ENCODE measurements around the gene JAM2.
"Not testable (repeated sequence)": the region's sequence is repeated elsewhere in the genome, so short reads cannot be mapped to it uniquely, and the experiment has no call there.

The JAM2 gene

GRCh38 chr21:25646474-25646873, 7.4 kb downstream of the JAM2 start:
- no peak for DNase-seq (ENCODE audit: low read depth, low spot score)

DNA sequence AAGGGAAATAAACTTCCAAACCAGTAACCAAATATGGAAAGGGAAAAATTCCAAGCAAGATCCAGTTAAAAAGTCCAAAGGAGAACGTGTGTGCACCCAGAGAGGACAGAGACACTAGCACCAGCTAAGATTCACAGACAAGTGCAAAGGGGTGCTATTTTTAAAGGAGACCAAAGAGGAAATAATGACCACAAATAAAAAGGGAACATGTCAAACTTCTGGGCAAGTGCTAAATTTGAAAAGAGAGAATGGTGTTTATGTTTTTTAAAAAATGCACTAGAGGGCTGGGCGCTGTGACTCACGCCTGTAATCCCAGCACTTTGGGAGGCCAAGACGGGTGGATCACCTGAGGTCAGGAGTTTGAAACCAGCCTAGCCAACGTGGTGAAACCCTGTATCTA, 8.6 kb downstream of the JAM2 start:
- no peak for DNase-seq (ENCODE audit: low read depth, low spot score)

GRCh38 chr21:25649146-25649545, 10.1 kb downstream of the JAM2 start:
- no peak for DNase-seq (ENCODE audit: low read depth, low spot score)

- no peak for DNase-seq (ENCODE audit: low read depth, low spot score)
Observed at GRCh38 chr21:25656412-25656811, 17.4 kb downstream of the JAM2 start.

- DNase-seq (ENCODE audit: low read depth, low spot score): no peak
Observed at GRCh38 chr21:25657140-25657539, 18.1 kb downstream of the JAM2 start.

DNA sequence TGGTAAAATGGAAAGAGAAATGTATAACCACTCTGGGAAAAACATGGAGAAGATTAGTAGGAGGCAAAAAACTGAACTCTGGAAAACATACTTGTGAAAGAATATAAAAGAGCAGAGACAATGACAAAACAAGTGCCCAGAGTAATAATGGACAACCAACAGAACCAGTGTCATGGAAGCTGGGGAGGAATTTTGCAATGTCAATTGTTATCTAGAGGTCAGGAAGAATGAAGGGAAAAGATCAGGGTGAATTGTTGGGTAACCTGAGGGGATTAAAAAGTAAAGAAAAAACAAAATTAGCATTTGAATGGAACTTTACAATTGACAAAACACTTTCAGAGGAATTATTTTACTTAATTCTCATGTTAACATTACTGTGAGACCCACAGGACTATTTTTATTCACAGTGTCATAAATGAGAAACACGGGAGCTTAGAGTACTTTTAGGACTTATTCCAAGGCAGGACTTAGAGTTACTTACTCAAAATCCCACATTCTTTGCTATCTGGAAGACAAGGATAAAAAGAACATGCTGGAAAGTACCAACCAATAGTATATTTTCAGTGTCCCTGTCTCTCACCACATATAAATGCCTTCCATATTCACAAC, 19.5 kb downstream of the JAM2 start:
- DNase-seq (ENCODE audit: low read depth, low spot score): no peak

DNA sequence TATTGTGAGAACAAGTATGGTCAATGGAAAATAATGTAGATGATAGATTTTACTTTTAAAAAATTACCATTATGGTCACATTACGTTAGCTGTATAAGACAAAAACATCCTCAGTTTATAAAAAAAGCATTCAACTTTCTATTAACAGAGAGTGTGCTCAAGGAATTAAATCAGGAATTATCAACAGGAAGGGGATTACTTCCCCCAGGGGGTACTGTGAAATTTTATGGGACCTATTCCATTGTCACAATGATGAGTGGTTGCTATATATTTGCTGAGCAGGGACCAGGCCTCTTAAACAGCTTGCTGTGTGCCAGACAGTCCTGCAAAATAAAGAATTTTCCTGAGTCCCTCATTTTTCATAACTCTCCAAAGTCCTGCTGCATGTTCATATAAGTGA, 21.2 kb downstream of the JAM2 start:
- no peak for DNase-seq (ENCODE audit: low read depth, low spot score)

DNA sequence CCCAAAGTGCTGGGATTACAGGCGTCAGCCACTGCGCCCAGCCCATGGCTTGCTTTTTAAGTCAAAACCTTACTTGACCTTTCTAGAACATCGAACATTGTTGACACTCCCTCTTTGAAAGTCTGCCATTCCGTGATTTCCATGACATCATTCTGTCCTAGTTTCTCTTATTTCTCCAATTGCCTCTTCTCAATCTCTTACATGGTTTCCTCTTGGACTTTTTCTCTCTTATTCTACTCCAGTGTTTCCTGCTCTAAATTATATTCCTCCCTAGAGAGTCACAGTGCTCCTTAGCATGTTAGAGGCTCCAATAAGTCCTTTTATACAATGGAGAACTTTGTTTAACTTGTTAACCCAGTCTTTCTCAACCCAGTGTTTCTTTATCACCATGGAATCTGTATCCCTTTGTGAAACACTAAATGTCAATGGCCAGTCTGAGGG, 25.5 kb downstream of the JAM2 start:
- DNase-seq (ENCODE audit: low read depth, low spot score): no peak

GRCh38 chr21:25670726-25671125, 31.7 kb downstream of the JAM2 start:
- DNase-seq (ENCODE audit: low read depth, low spot score): no peak

DNA sequence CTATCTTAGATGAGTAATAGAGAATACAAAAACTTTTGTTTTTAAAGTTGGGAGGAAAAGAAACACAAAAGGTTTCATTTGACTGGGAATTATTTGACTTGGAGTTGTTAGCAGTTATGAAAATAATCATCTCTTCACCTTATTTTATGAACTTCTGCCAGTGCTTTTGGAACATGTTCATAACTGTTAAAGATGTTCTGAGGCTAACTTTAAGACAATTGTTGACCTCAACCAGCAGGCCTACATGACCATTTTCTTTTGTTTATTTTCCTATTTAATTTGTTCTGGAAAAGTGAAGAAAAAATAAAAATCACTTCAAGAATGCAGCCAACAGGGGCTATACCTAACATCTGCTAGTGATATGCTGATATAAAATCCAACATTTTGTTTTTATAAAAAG, 37.4 kb downstream of the JAM2 start:
- no peak for DNase-seq (ENCODE audit: low read depth, low spot score)

DNA sequence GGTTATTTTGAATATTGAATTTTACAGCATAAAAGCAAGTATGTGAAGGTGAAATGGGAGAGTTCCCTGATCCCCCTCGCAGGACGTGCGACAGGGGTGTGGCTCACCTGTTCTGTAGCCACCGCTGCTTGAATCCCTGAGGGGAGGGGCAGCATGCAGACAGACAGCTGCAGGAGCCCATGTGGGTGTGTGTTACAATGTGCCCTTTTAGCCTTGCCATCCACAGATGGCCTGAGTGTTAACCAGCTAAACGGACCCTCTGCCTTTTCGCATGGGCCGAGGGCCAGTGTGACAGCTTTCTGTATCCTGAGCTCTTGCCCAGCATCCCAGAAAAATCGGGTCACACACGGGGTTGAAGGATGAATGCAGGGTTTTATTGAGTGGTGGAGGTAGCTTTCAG, 43.3 kb downstream of the JAM2 start:
- no peak for DNase-seq (ENCODE audit: low read depth, low spot score)

GRCh38 chr21:25687787-25688186, 48.7 kb downstream of the JAM2 start:
- DNase-seq (ENCODE audit: low read depth, low spot score): no peak

GRCh38 chr21:25688275-25689155, 49.5 kb downstream of the JAM2 start:
- no peak for DNase-seq (ENCODE audit: low read depth, low spot score)

GRCh38 chr21:25689226-25689625, 50.2 kb downstream of the JAM2 start:
- DNase-seq (ENCODE audit: low read depth, low spot score): no peak

DNA sequence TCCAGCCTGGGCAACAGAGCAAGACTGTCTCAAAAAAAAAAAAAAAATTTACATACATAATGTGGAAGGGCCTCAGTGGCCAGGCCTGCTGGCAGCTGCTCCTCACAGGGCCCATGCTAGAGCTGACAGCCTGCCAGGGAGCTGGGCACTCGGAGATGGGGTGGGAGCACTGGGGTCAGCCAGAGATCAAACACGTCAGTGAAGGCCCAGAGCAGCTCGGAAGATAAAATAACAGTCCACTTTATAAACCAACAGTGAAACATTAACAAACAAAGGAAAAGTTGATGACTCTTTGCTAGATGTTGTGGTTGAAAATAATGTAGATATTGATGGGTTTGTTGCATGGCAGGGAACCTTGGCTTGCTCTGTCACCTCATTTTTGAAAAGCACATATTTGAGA, 52.9 kb downstream of the JAM2 start:
- DNase-seq (ENCODE audit: low read depth, low spot score): no peak

- not testable (repeated sequence) for DNase-seq (ENCODE audit: low read depth, low spot score)
Observed at GRCh38 chr21:25695461-25695860, 56.4 kb downstream of the JAM2 start.

GRCh38 chr21:25700741-25701140, 61.7 kb downstream of the JAM2 start:
- no peak for DNase-seq (ENCODE audit: low read depth, low spot score)

GRCh38 chr21:25701529-25701928, 62.5 kb downstream of the JAM2 start:
- no peak for DNase-seq (ENCODE audit: low read depth, low spot score)

DNA sequence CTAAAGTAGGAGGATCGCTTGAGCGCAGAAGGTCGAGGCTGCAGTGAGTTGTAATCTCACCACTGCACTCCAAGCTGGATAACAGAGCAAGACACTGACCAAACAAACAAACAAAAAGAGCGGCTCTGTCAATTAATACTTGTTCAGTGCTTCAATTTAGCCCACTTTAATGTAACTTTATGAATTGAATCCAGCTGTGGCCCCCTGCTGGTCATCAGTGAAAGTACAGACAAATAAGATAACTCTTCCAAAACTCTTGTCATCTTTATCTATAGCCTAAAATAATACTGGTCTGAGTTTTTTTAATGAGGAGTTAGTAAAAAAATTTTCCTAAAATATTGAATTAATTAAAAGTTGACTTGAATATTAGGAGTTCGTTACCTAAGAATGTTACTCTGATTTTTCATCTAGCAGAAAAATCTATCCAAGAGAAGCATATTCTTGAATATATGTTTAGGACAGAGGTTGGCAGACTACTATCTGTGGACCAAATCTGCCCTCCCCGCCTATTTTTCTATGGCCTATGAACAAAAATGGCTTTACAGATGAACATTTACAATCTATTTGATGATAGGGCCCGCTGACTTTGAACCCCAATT, 69.5 kb downstream of the JAM2 start:
- DNase-seq (ENCODE audit: low read depth, low spot score): no peak

- no peak for DNase-seq (ENCODE audit: low read depth, low spot score)
Observed at GRCh38 chr21:25709684-25710265, 70.7 kb downstream of the JAM2 start.

- no peak for DNase-seq (ENCODE audit: low read depth, low spot score)
Observed at GRCh38 chr21:25710550-25710949, 71.5 kb downstream of the JAM2 start.

DNA sequence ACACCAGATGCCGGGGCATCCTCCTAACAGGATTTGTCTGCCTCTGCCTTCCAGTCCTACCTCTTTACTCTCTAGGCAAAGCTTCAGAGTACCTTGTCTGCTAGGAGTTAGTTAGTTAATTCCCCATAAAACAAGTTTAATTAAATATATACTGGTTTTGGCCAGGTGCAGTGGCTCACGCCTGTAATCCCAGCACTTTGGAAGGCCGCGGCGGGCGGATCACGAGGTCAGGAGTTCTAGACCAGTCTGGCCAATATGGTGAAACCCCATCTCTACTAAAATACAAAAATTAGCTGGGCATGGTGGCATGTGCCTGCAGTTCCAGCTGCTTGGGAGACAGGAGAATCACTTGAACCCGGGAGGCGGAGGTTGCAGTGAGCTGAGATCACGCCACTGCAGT, 75.0 kb downstream of the JAM2 start:
- DNase-seq (ENCODE audit: low read depth, low spot score): not testable (repeated sequence)

Measured in brain pericyte (primary cell).